Measurements from ENCODE around the gene TMEM235. TPM values are rescaled to one million over a fixed set of nuclear protein-coding genes. Genes with fewer than 3 reads are reported as not detected.

The TMEM235 gene
- polyA plus RNA-seq, 3 donors, result not detected

DNA sequence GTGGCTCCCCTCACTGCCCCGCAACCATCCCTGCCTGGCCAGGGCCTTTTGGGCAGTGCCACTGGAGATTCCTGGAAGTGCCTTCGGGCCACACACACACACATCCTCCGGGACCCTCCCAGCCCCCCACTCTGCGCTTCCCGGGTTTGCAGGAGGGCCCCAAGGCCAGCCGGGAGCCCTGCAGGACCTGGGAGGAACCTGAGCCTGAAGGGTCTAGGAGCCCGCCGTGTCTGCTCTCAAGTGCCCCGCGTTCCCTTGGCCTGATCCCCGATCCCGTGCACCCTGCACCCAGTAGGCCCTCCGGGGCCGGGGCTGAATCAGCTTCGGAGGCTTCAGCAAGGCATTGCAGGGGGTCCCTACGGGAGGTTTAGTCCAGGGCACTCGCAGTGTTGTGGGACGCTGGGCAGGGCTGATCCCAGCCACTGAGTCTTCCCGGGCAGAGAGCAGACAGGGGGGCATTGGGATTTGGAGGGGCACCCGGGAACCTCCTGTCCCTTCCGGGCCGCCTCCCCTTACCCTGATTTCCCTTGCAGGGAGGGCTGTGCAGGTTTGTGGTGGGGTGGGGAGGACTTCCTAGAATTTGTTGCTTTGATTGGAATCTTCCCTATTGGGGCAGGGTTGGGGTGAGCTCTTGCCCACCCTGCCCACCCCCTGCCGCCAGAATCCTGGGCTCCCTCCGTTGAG, 36.9 kb downstream of the TMEM235 start:
- no peak for DNase-seq (ENCODE audit: low read depth in 3 of 3, low spot score in 2 of 3)

DNA sequence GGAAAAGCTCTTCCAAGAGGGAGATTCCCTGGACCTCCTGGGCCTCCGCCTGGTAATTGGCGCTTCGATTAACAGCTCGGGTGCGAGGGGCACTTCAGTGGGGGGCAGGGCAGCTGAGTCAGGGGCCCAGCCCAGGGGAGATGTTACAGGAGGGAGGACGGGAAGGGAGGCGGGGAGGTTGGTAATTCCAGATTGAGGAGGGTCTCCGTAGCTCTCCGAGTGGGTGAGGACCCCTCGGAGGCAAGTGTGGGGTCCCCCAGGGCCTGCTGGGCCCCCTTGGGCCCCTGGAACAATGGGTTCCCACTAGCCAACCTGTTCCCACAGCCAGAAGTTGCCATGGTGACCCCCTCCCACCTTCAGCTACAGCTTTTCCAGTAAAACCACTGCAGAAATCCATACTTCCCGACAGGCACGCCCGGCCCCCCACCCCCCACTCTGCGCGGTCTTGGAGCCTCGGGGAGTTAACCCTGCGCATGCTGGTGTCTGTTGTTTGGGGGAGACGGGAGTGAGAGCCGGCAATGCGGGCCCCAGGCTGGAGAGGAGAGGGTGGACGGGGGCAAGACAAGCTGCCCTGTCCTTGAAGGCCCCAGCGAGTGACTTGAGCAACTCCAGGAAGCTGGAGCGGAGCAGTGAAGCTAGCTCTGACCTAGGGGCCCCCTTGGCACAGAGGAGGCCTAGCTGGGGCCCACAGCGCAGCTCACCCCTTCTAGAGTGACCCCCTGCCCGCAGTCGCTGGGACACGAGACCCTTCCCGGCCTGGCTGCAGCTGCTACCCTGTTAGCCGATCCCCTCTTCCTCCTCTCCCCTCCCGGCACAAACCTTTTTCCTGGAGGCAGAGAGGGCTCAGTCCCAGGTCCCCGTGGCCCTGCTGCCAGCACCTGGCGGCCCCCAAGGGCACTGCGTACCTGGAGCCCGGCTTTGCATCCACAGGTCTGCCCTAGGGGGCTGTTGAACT, 37.8 kb downstream of the TMEM235 start:
- no peak for DNase-seq (ENCODE audit: low read depth in 3 of 3, low spot score in 2 of 3)

DNA sequence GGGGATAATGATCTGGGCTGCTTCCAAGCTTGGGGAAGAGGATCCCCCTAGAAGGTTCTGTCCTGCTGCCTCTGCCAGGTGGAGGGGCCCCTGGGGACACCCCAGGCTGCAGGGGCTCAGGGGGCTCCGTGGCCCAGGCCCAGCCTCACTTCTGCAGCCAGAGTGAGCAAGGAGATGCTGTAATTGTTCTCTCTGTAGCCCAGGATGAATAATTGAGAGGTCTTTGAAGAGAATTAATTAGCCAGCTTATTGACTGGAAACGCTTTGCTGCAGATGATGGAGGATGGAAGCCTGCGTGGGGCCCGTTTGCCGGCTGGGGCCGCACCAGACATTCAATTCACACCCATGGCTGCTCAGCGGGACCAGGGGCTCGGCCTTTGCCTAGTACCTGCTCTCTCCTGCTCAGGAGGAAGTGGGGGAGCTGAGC, 38.5 kb downstream of the TMEM235 start:
- DNase-seq (ENCODE audit: low read depth in 3 of 3, low spot score in 2 of 3), result no peak

DNA sequence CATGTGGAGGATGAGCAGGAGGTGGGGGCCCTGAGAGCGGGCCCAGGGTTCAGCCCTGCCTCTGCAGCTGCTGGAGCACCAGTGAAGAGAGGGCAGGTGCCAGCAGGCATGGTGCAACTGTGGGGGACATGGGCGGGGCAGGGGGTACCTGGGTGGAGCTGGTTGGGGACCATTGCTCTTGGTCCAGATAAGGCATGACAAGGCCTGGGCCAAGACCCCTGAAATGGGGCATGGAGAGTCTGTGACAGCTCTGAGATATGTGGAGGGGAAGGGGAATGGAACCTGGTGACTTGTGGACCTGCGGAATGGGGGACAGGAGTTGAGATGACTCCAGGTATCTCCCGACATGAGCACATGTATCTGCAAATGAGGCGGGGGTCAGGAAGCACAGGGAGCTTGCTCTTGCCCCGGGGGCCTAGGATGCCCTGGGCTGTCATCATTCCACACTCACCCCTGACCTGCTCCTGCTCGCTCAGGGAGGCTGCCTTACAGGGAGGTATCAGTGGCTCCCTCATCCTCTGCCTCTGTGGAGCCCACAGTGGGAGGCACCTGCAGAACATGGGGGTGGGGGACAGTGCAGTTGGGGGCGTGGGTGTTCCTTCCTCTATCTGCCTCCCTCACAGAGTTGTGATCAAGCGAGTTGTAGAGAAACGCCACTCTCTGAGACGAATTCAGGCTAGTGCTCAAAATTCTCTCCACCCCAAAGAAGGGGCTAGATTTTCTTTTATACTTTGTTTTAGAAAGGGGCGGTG, 40.2 kb downstream of the TMEM235 start:
- DNase-seq (ENCODE audit: low read depth in 3 of 3, low spot score in 2 of 3), result no peak

DNA sequence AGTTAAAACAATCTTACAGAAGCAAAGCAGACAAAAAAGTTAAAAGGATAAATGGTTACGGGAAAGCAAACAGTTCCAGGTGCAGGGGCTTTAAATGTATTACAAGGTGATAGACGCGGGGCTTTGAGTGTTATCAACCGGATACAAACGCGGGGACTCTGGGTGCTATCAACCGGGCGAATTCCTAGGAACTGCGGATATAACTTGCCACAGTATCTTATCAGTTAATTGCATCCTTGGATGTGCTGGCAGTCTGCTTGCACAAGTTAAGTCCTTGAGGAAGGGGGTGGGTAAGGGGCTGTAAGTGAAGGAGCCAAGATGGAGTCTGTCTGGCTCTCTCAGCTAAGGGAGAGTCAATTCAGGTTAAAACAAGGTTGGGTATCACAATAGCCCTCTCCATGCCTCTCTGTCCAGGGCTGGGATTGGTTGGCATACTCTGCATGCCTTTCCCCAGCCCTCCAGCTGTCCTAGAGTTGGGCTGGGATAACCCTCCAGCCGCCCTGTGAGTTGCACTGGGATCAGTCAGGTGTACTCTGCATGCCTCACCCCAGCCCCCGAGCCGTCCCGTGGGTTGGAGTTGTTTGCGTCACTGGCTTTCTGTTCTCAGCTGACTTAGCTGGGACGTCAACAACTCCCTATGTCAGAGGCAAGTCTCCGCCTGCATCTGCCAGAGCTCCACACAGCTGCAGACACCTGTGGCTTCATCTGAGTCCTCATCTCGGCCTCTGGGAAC, 40.9 kb downstream of the TMEM235 start:
- peak in 1 of 3 donors; percentile 67 for DNase-seq (ENCODE audit: low read depth in 3 of 3, low spot score in 2 of 3)

DNA sequence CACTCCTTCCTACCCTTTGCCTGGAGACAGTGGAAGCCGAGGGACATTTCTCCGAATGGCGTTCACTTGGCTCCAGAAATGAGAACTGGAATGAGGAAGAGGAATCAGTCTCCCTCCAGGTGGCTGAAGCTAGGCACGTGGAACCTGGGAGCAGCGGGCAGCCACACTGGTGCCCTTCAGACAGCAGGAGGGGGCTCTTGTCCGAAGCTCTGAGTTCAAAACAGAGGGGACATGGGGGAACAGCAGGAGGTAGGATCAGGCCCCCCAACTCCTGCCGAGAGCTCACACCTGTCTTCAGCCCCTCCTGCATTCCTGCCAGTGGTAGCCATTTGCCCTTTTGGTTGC, 41.5 kb downstream of the TMEM235 start:
- DNase-seq (ENCODE audit: low read depth in 3 of 3, low spot score in 2 of 3), result no peak

DNA sequence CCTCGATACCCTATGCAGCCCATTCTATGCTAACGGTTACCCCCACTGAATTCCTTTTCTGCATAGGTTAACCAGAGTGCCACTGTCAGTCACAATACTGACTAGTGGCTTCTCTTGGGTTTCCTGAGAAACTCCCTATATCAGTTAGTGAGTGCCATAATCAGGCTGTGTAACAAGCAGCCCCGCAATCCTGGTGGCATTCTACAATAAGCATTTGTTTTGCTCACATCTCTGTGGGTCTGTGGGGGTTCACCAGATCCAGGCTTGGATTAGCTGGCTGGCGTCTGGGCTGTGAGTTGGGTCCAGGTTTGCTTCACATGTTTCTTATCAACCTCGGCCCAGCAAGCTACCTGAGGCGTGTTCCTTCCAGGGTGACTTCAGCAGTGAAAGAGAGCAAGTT, 42.4 kb downstream of the TMEM235 start:
- no peak for DNase-seq (ENCODE audit: low read depth in 3 of 3, low spot score in 2 of 3)

DNA sequence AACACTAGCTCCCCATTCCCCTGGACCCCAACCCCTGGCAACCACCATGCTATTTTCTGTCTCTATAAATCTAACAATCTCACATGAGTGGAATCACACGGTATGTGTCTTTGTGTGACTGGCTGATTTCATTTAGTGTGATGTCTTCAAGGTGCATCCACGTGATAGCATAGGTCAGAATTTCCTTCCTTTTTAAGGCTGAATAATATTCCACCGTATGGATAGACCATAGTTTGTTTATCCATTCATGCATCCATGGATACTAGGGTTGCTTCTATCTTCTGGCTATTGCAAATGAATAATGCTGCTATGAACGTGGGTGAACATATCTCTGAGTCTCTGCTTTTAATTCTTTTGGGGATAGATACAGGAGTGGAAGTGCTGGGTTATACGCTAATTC, 43.9 kb downstream of the TMEM235 start:
- no peak for DNase-seq (ENCODE audit: low read depth in 3 of 3, low spot score in 2 of 3)

DNA sequence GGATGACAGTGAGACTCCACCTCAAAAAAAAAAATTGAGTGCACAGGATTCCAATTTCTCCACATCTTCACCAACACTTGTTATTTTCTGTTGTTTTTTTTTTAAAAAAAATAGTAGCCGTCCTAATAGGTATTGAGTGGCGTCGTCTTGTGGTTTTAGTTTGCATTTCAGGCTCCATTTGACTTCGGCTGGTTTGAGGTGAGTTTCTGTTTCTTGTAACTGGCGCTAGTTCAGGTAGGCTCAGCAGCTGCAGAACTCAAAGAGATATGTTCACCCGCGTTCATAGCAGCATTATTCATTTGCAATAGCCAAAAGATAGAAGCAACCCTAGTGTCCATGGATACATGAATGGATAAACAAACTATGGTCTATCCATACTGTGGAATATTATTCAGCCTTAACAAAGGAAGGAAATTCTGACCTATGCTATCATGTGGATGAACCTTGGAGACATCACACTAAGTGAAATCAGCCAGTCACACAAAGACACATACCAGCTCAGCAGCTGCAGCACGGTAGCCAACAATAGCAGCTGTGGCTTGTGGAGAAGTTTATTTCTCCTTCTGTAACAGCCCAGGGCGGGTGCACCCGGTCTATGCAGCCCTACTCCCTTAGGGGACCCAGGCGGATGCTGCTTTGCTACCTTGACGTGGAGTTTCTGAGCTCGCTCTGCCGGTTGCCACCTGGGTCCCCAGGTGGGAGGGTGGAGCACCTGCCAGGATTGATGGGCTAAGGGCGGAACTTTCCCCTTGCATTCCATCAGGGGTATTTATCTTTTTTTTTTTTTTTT, 44.9 kb downstream of the TMEM235 start:
- no peak for DNase-seq (ENCODE audit: low read depth in 3 of 3, low spot score in 2 of 3)

DNA sequence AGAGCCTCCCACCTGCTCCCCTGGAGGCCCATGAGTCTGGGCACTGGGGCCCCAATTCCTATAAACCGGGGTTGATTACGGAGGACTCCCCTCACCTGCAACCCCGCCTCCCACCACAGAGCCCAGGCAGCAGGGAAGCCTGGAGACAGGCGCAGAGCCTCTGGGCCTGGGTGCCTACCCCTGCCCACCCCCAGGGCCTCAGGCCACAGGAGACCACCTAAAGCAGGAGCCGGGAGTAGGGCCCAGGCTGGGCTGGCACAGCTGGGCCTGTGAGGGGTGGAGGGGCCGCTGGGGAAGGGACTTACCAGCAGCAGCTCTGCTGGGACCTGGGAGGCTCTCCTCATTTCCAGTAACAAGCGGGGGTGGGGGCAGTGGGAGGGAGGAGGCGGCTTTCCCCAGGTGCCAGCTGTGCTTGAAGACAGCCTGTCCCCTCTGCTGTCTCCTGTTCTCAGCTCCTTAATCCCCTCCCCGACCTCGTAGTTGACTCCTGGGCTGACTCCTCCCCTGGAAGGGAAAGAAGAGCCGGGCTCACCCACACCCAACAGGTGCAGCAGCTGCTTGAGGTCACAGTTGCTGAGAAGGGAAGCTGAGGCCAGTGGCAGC, 46.8 kb downstream of the TMEM235 start:
- DNase-seq (ENCODE audit: low read depth in 3 of 3, low spot score in 2 of 3), result no peak

DNA sequence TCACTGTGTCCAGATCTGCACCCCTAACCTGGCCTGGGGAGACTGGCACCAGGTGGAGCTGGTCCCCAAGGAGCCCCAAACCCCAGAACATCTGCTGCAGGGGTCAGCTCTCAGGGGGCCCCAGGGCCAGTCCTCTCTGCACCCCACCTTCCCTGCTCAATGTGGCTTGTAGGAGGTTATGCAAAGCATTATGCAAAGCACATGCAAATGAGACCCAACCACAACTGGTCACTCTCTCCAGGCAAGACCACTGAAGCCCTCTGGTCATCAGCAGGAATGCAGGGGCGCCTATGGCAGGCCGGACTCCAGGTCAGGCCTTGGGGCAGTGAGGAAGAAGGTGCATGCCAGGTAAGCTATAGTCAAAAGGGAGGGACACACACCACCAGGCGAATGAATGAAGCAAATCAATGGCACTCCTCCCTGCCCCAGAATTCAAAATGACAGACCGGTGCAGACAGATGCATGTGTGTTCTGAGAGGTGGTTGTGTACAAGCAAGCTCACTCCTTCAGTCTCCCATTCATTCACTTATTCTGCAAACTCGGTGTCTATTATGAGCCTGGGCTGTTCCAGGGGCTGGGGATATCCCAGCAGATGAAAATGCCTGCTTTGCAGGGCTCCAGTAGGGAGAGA, 48.0 kb downstream of the TMEM235 start:
- no peak for DNase-seq (ENCODE audit: low read depth in 3 of 3, low spot score in 2 of 3)

DNA sequence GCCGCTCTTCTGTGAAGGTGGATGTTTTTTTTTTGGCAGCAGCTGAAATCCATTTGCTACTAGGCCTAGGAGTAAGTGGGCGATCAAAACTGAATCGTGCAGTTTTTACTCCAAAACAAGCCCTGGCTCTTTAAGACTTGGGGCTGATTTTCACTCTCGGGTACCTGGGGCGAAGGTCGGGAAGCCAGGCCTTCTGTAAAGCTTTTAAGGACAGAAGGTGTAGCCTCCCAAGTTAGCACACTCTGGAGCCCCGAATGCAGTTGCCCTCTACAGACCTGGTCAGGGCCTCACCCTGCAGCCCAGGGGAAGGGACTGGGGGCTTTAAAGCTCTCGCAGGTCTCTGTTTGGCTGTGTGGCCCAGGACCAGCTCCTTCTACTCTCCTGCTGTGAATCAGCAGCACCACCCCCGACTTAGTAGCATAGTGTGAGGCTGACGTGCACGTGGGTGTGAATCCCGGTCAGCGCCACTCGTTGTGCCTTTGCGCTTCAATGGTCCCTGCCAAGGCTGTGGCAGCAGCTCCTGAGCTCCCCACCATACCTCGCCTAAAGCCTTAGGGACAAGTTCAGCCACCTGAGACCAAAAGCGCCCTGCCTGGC, 49.9 kb downstream of the TMEM235 start:
- DNase-seq (ENCODE audit: low read depth in 3 of 3, low spot score in 2 of 3), result no peak

DNA sequence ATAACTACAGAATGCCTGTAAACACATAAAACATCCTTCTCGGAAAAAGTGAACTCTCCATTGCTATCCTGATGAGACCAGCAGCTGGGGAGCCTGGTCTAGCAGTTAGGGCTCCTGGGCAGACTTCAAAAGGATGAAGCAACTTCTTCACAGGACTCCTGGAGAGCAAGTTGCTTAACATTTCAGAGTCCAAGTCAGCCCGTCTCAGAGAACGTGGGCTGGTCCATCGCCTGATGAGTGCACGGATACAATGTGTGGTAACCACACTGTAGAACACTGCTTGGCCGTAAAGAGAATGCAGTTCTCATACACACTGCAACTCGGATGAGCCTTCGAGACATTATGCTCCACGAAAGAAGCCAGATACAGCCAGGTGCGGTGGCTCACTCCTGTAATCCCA, 52.7 kb downstream of the TMEM235 start:
- DNase-seq (ENCODE audit: low read depth in 3 of 3, low spot score in 2 of 3), result no peak

DNA sequence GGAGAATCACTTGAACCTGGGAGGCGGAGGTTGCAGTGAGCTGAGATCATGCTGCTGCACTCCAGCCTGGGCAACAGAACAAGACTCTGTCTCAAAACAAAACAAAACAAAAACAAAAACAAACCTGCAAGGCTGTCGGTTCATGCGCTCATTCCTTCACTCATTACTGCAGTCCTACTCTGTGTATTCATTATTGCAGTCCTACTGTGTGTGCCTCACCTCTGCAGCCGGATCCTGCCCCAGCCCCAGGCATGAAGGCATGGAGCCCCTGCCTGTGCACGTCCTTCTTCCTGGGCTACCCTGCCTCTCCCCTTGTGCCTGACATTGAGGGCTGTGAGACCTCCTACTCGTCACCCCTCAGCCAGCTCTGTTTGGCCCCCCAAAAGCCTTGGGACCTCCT, 57.6 kb downstream of the TMEM235 start:
- no peak for DNase-seq (ENCODE audit: low read depth in 3 of 3, low spot score in 2 of 3)

DNA sequence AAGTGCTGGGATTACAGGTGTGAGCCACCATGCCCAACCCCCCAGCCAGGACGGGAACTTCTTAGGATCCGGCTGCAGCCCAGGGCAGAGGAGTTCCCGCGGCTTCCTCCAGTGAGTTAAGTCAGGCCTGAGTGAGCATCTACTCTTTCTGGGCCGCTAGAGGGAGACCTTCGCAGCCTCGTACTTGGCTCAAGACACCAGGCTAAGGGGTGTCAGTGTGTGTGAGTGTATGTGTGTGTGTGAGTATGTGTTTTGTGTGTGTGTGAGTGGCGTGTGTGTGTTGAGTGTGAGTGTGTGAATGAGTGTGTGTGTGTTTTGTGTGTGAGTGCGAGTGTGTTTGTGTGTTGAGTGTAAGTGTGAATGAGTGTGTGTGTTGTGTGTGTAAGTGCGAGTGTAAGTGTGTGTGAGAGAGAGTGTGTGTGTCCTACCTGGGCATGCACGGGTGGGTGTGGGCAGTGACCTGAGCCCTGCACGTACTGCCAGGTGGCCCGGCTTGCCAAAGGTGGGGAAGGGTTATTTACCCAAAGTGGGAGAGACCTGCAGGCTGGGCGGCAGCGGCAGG, 58.5 kb downstream of the TMEM235 start:
- DNase-seq (ENCODE audit: low read depth in 3 of 3, low spot score in 2 of 3), result peak; percentile 69 to 83 (median 80)
